Lower leg skin (tissue), 3 donors: ENCODE measurements around the gene GPBP1.

ENCODE experiments used
- CTCF ChIP-seq, 3 donors: fragments of 450-650 bp; IDR thresholded peaks; one replicate each; pipeline ENCODE4 v1.5.1; 2016; ENCODE audit warnings: antibody characterized with exemption in 3 of 3, mild to moderate bottlenecking in 3 of 3, moderate library complexity in 2 of 3
- POLR2A ChIP-seq, 2 donors: fragments of 450-650 bp; IDR thresholded peaks; one replicate each; pipeline ENCODE4 v1.6.1; 2016 to 2017; ENCODE audit warnings: antibody characterized with exemption in 2 of 2, mild to moderate bottlenecking in 1 of 2, moderate library complexity in 1 of 2

DNA sequence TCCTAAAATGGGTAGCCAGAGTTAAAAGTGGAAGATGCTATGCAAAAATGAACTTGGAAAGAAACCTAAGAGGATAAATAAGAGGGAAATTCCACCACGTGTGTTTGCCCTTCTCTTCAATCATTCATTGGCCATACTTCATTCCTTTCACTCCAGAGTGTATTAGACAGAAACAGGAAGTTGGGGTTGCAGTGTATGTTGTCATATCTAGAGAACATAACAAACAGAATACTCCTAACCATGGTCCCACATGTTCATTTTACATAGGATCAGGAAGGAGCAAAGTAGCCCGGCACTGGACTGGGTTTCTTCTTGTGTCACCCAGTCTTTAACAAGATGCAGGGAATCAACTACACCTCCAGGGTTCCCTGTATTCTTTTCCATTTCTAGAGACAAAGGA is 7.6 kb upstream of the GPBP1 start:
- no peak for TF ChIP-seq CTCF (IDR thresholded peaks at IDR 0.05)
- TF ChIP-seq POLR2A (IDR thresholded peaks at IDR 0.05) = no peak
